ENCODE data around the gene FARP2.

GRCh38 chr2:241373446-241373845, 17.4 kb downstream of the FARP2 start:
- no peak for TF ChIP-seq CTCF (IDR thresholded peaks at IDR 0.05; ENCODE audit: low read depth, low read length)
- TF ChIP-seq EZH2phosphoT487 (IDR thresholded peaks at IDR 0.05; ENCODE audit: low read depth): no peak
